Liver (tissue), 3 donors: Measurements from ENCODE around the gene MEI4.

Source experiments
- GABPA ChIP-seq, 2 donors: IDR thresholded peaks in 1 of 2; conservative IDR thresholded peaks in 1 of 2; 2 replicates each; pipeline ENCODE4 v1.6.1; 2016; ENCODE audit warnings: antibody characterized with exemption in 2 of 2, mild to moderate bottlenecking in 1 of 2, moderate library complexity in 1 of 2
- HNF4G ChIP-seq: IDR thresholded peaks from 2 replicates; pipeline ENCODE4 v1.6.1; 2016; ENCODE audit warnings: antibody characterized with exemption
- RAD21 ChIP-seq, 2 donors: IDR thresholded peaks; 2 replicates each; pipeline ENCODE4 v1.6.1; 2016; ENCODE audit warnings: antibody characterized with exemption in 2 of 2, mild to moderate bottlenecking in 2 of 2
- RXRA ChIP-seq, 2 donors: IDR thresholded peaks; 2 replicates each; pipeline ENCODE4 v1.6.1; 2017 to 2018; ENCODE audit warnings: antibody characterized with exemption in 2 of 2, mild to moderate bottlenecking in 1 of 2
- SP1 ChIP-seq: IDR thresholded peaks from 2 replicates; pipeline ENCODE4 v1.6.1; 2018; ENCODE audit warnings: antibody characterized with exemption, mild to moderate bottlenecking
- TAF1 ChIP-seq: conservative IDR thresholded peaks from 2 replicates; pipeline ENCODE4 v1.6.1; 2016; ENCODE audit warnings: antibody characterized with exemption, mild to moderate bottlenecking
- YY1 ChIP-seq: IDR thresholded peaks from 2 replicates; pipeline ENCODE4 v1.6.1; 2016; ENCODE audit warnings: antibody characterized with exemption, mild to moderate bottlenecking
- TF ChIP-seq, protein P1 (sequence below): fragments of 150-350 bp; IDR thresholded peaks from 2 replicates; pipeline ENCODE4 v1.5.1; 2017; ENCODE audit warnings: improper control_type of control experiment, low read depth, low read length; ENCODE audit not compliant: missing input control
- TF ChIP-seq, protein P2 (sequence below): IDR thresholded peaks from 2 replicates; pipeline ENCODE4 v1.6.1; 2016; ENCODE audit warnings: antibody characterized with exemption
- TF ChIP-seq, protein P3 (sequence below): IDR thresholded peaks from 2 replicates; pipeline ENCODE4 v1.6.1; 2016; ENCODE audit warnings: antibody characterized with exemption
- TF ChIP-seq, protein P4 (sequence below): IDR thresholded peaks from 2 replicates; pipeline ENCODE4 v1.6.1; 2016; ENCODE audit warnings: antibody characterized with exemption, mild to moderate bottlenecking
- donor health status: healthy.
- donor health status: healthy.

DNA sequence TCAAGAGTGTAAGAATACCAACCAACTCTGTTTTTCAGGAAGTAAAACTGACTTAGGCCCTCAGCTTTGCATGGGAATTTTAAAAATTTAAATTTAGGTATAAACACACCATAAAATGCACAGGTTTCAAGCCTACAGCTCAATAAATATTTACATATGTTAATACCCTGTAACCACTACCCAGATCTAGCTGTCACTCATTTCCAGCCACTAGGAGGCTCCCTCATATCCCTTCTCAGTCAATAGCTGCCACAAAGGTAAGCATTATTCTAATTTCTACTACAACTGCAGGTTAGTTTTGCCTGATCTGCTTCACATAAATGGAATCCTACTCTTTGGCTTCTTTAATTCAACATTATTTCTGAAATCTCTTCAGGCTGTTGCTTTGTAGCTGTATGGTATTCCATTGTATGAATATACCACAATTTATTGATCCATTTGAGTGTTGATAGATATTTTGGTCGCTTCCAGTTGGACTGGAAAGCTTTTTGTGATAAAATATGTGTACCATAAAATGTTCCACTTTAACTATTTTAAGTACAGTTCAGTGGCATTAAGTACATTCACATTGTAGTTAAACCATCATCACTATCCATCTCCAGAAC is 32.5 kb upstream of the MEI4 start:
- TF ChIP-seq, protein P1, sequence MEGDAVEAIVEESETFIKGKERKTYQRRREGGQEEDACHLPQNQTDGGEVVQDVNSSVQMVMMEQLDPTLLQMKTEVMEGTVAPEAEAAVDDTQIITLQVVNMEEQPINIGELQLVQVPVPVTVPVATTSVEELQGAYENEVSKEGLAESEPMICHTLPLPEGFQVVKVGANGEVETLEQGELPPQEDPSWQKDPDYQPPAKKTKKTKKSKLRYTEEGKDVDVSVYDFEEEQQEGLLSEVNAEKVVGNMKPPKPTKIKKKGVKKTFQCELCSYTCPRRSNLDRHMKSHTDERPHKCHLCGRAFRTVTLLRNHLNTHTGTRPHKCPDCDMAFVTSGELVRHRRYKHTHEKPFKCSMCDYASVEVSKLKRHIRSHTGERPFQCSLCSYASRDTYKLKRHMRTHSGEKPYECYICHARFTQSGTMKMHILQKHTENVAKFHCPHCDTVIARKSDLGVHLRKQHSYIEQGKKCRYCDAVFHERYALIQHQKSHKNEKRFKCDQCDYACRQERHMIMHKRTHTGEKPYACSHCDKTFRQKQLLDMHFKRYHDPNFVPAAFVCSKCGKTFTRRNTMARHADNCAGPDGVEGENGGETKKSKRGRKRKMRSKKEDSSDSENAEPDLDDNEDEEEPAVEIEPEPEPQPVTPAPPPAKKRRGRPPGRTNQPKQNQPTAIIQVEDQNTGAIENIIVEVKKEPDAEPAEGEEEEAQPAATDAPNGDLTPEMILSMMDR, result peak; percentile 45
- TF ChIP-seq RAD21 (IDR thresholded peaks at IDR 0.05), result peak; percentile 58 to 69
- no peak for TF ChIP-seq YY1
- TF ChIP-seq, protein P2, sequence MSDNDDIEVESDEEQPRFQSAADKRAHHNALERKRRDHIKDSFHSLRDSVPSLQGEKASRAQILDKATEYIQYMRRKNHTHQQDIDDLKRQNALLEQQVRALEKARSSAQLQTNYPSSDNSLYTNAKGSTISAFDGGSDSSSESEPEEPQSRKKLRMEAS, result no peak
- TF ChIP-seq, protein P3, sequence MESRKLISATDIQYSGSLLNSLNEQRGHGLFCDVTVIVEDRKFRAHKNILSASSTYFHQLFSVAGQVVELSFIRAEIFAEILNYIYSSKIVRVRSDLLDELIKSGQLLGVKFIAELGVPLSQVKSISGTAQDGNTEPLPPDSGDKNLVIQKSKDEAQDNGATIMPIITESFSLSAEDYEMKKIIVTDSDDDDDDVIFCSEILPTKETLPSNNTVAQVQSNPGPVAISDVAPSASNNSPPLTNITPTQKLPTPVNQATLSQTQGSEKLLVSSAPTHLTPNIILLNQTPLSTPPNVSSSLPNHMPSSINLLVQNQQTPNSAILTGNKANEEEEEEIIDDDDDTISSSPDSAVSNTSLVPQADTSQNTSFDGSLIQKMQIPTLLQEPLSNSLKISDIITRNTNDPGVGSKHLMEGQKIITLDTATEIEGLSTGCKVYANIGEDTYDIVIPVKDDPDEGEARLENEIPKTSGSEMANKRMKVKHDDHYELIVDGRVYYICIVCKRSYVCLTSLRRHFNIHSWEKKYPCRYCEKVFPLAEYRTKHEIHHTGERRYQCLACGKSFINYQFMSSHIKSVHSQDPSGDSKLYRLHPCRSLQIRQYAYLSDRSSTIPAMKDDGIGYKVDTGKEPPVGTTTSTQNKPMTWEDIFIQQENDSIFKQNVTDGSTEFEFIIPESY, result no peak
- no peak for TF ChIP-seq HNF4G
- no peak for TF ChIP-seq RXRA (IDR thresholded peaks at IDR 0.05)
- no peak for TF ChIP-seq GABPA (IDR thresholded peaks at IDR 0.05 in 1 of 2, conservative IDR thresholded peaks at IDR 0.05 in 1 of 2)
- TF ChIP-seq, protein P4, sequence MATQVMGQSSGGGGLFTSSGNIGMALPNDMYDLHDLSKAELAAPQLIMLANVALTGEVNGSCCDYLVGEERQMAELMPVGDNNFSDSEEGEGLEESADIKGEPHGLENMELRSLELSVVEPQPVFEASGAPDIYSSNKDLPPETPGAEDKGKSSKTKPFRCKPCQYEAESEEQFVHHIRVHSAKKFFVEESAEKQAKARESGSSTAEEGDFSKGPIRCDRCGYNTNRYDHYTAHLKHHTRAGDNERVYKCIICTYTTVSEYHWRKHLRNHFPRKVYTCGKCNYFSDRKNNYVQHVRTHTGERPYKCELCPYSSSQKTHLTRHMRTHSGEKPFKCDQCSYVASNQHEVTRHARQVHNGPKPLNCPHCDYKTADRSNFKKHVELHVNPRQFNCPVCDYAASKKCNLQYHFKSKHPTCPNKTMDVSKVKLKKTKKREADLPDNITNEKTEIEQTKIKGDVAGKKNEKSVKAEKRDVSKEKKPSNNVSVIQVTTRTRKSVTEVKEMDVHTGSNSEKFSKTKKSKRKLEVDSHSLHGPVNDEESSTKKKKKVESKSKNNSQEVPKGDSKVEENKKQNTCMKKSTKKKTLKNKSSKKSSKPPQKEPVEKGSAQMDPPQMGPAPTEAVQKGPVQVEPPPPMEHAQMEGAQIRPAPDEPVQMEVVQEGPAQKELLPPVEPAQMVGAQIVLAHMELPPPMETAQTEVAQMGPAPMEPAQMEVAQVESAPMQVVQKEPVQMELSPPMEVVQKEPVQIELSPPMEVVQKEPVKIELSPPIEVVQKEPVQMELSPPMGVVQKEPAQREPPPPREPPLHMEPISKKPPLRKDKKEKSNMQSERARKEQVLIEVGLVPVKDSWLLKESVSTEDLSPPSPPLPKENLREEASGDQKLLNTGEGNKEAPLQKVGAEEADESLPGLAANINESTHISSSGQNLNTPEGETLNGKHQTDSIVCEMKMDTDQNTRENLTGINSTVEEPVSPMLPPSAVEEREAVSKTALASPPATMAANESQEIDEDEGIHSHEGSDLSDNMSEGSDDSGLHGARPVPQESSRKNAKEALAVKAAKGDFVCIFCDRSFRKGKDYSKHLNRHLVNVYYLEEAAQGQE, result no peak
- TF ChIP-seq TAF1, result no peak
- no peak for TF ChIP-seq SP1
